Hepatocyte (in vitro differentiated cells): ENCODE data around the gene CERS1.

Experiments
- CTCF ChIP-seq: fragments of 200-600 bp; sonication (generic); IDR thresholded peaks from 2 replicates; pipeline ENCODE4 v1.5.1; 2016; ENCODE audit warnings: antibody characterized with exemption, mild to moderate bottlenecking; ENCODE audit not compliant: poor library complexity
- EZH2 ChIP-seq: fragments of 200-600 bp; sonication (generic); IDR thresholded peaks from 2 replicates; pipeline ENCODE4 v1.6.1; 2016; ENCODE audit warnings: antibody characterized with exemption, mild to moderate bottlenecking, borderline replicate concordance
- EZH2phosphoT487 ChIP-seq: fragments of 200-600 bp; sonication (generic); IDR thresholded peaks from one replicate; pipeline ENCODE4 v1.6.1; 2018; ENCODE audit warnings: antibody characterized with exemption, mild to moderate bottlenecking, low read depth, moderate library complexity; ENCODE audit not compliant: unreplicated experiment, severe bottlenecking

- TF ChIP-seq CTCF: no peak
- TF ChIP-seq EZH2: no peak
- TF ChIP-seq EZH2phosphoT487: no peak
These were observed 35.6 kb upstream of the CERS1 start for GRCh38 chr19:18931316-18932162.
